NT2/D1 (cell line): Measurements from ENCODE around the gene ERC1.

Experiments
- SUZ12 ChIP-seq: IDR thresholded peaks from 2 replicates; pipeline ENCODE4 v1.6.1; 2011; ENCODE audit not compliant: insufficient read length, insufficient read depth; ENCODE audit errors: extremely low read depth
- YY1 ChIP-seq: IDR thresholded peaks from 2 replicates; pipeline ENCODE4 v1.6.1; 2011; ENCODE audit not compliant: insufficient read length, insufficient read depth
- ZNF274 ChIP-seq: IDR thresholded peaks from 2 replicates; pipeline ENCODE4 v1.6.1; 2011; ENCODE audit warnings: mild to moderate bottlenecking, low read depth, low read length

DNA sequence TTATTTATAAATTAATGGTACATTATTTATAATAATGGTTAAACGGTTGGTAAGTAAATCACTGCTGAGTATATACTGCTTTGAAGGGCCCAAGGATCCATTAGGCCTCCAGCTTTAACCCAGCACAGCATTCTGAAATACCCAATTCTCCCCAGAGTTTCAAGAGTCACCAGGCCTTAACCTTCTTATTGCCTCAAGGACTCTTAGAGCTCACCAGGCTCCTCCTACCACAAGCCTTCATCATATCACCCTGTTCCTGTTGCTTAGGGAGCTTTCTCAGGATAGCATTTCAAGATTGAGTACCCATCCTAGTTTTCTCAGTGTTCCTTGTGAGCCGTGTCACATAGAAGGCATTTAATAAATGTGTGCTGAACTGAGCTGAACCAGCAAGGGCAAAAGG lies 360.9 kb downstream of the ERC1 start:
- no peak for TF ChIP-seq YY1
- no peak for TF ChIP-seq ZNF274
- TF ChIP-seq SUZ12 = no peak
